ENCODE measurements around the gene TTYH1. TPM values are rescaled to one million over a fixed set of nuclear protein-coding genes. Genes with fewer than 3 reads are reported as not detected.

Gene TTYH1
- polyA plus RNA-seq, 1 of the 3 experiments (the other 2 are of a cell fraction): 0.05 TPM

- Histone ChIP-seq H3K4me1 (ENCODE audit: control insufficient read depth in 1 of 2, insufficient read depth in 2 of 2, low read depth in 1 of 2, low read length in 1 of 2) (no peaks in the 10 kb centered on the region), H4K20me1 (ENCODE audit: insufficient read depth) (no peaks in the 10 kb centered on the region), H3K4me2 (no peak overlapping the region), H2AFZ (ENCODE audit: low read depth) (no peak overlapping the region), H3K27ac (ENCODE audit: low read depth in 2 of 2, low read length in 1 of 2) (no peak overlapping the region), H3K4me3 (ENCODE audit: low read depth in 2 of 2, low read length in 1 of 2) (no peak overlapping the region), H3K36me3 (replicated peaks in 1 of 2; ENCODE audit: control insufficient read depth in 1 of 2, insufficient read depth in 2 of 2, low read length in 1 of 2) (no peaks in the 10 kb centered on the region), H3K79me2 (ENCODE audit: insufficient read depth) (no peaks in the 10 kb centered on the region), H3K9me3 (no peaks in the 10 kb centered on the region), H3K9me2 (no peaks in the 10 kb centered on the region), H3K27me3 (ENCODE audit: insufficient read depth) (peaks cover 51% of the 10 kb centered on the region), H3K9ac (no peak overlapping the region), H3F3A (replicated peaks; ENCODE audit: insufficient read depth) (no peaks in the 10 kb centered on the region)
- no peak for TF ChIP-seq ELF1 (IDR thresholded peaks at IDR 0.05)
- DNase-seq: no peak
- WGBS (ENCODE audit: low lambda C conversion rate): 41% methylated on average over 2 of the region's 2 CpGs
- ChIA-PET CTCF (interaction anchor here (0.7 to 2.0 kb wide), 2 partner anchors 8 to 500 kb away, joined by 4 to 10 read pairs; no protein-coding TSS in a partner anchor), POLR2A (no interaction called here)
Measured at GRCh38 chr19:54399189-54399588, 16.1 kb upstream of the TTYH1 start.

- Histone ChIP-seq H4K20me1 (ENCODE audit: insufficient read depth) (no peaks in the 10 kb centered on the region), H3K9ac (no peak overlapping the region), H3F3A (replicated peaks; ENCODE audit: insufficient read depth) (no peaks in the 10 kb centered on the region), H3K27me3 (ENCODE audit: insufficient read depth) (peaks cover 64% of the 10 kb centered on the region), H3K9me3 (no peaks in the 10 kb centered on the region), H3K27ac (ENCODE audit: low read depth in 2 of 2, low read length in 1 of 2) (no peak overlapping the region), H3K36me3 (replicated peaks in 1 of 2; ENCODE audit: control insufficient read depth in 1 of 2, insufficient read depth in 2 of 2, low read length in 1 of 2) (no peaks in the 10 kb centered on the region), H3K79me2 (ENCODE audit: insufficient read depth) (no peaks in the 10 kb centered on the region), H3K4me2 (no peak overlapping the region), H3K4me1 (ENCODE audit: control insufficient read depth in 1 of 2, insufficient read depth in 2 of 2, low read depth in 1 of 2, low read length in 1 of 2) (no peaks in the 10 kb centered on the region), H3K9me2 (no peaks in the 10 kb centered on the region), H3K4me3 (ENCODE audit: low read depth in 2 of 2, low read length in 1 of 2) (no peak overlapping the region), H2AFZ (ENCODE audit: low read depth) (no peak overlapping the region)
- no peak for DNase-seq
- ChIA-PET CTCF (no interaction called here), POLR2A (no interaction called here)
- TF ChIP-seq, protein P1, sequence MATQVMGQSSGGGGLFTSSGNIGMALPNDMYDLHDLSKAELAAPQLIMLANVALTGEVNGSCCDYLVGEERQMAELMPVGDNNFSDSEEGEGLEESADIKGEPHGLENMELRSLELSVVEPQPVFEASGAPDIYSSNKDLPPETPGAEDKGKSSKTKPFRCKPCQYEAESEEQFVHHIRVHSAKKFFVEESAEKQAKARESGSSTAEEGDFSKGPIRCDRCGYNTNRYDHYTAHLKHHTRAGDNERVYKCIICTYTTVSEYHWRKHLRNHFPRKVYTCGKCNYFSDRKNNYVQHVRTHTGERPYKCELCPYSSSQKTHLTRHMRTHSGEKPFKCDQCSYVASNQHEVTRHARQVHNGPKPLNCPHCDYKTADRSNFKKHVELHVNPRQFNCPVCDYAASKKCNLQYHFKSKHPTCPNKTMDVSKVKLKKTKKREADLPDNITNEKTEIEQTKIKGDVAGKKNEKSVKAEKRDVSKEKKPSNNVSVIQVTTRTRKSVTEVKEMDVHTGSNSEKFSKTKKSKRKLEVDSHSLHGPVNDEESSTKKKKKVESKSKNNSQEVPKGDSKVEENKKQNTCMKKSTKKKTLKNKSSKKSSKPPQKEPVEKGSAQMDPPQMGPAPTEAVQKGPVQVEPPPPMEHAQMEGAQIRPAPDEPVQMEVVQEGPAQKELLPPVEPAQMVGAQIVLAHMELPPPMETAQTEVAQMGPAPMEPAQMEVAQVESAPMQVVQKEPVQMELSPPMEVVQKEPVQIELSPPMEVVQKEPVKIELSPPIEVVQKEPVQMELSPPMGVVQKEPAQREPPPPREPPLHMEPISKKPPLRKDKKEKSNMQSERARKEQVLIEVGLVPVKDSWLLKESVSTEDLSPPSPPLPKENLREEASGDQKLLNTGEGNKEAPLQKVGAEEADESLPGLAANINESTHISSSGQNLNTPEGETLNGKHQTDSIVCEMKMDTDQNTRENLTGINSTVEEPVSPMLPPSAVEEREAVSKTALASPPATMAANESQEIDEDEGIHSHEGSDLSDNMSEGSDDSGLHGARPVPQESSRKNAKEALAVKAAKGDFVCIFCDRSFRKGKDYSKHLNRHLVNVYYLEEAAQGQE (IDR thresholded peaks at IDR 0.05; ENCODE audit: low read depth, low read length): no peak
- TF ChIP-seq ZBTB33 (IDR thresholded peaks at IDR 0.05; ENCODE audit: borderline replicate concordance, low read depth) (no peak), RXRA (IDR thresholded peaks at IDR 0.05; ENCODE audit: borderline replicate concordance, low read depth) (no peak), TCF12 (IDR thresholded peaks at IDR 0.05) (no peak), ELF1 (IDR thresholded peaks at IDR 0.05) (no peak), RFX5 (IDR thresholded peaks at IDR 0.05; ENCODE audit: low read length) (no peak)
- TF ChIP-seq, protein P2, sequence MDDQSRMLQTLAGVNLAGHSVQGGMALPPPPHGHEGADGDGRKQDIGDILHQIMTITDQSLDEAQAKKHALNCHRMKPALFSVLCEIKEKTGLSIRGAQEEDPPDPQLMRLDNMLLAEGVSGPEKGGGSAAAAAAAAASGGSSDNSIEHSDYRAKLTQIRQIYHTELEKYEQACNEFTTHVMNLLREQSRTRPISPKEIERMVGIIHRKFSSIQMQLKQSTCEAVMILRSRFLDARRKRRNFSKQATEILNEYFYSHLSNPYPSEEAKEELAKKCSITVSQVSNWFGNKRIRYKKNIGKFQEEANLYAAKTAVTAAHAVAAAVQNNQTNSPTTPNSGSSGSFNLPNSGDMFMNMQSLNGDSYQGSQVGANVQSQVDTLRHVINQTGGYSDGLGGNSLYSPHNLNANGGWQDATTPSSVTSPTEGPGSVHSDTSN (IDR thresholded peaks at IDR 0.05): no peak
- TF ChIP-seq, protein P3, sequence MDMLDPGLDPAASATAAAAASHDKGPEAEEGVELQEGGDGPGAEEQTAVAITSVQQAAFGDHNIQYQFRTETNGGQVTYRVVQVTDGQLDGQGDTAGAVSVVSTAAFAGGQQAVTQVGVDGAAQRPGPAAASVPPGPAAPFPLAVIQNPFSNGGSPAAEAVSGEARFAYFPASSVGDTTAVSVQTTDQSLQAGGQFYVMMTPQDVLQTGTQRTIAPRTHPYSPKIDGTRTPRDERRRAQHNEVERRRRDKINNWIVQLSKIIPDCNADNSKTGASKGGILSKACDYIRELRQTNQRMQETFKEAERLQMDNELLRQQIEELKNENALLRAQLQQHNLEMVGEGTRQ (IDR thresholded peaks at IDR 0.05; ENCODE audit: borderline replicate concordance, low read depth, low read length): no peak
- WGBS (ENCODE audit: low lambda C conversion rate): 29% methylated on average over 6 of the region's 6 CpGs
Measured at GRCh38 chr19:54400913-54401312, 14.4 kb upstream of the TTYH1 start.

Measured in SK-N-SH (cell line).